ENCODE data around the gene DDIAS. TPM values are rescaled to one million over a fixed set of nuclear protein-coding genes. Genes with fewer than 3 reads are reported as not detected.

Gene DDIAS
- total and polyA plus RNA-seq, 4 donors, result 0.71 to 2.8 (median 1.4) TPM

DNA sequence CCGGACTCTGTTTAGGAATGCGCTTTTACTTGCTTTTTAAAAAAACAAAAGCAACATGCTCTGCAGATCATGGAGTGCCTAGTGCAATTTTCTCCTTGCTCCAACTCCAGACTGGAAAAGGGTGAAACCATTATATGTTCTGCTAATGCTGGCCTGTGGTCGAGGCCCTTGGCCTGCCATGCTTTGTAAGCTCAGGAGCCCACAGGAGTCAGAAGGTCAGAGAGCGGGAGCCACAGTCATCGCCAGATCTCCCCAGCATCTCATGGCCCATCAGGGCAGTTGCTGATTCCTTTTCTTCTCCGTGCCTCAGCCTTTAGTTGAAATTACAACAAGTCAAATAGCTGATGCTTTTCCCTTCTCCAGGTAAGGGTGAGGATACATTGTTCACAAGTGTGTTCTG is 80.3 kb downstream of the DDIAS start:
- Histone ChIP-seq H3K36me3 (ENCODE audit: control insufficient read depth in 4 of 4, insufficient read depth in 4 of 4, low read length in 4 of 4) (peaks cover 0 to 9% (median 5%) of the 10 kb centered on the region in 4 donors), H3K9ac (ENCODE audit: insufficient read depth in 1 of 2, low read length in 2 of 2) (no peak overlapping the region), H3K27me3 (ENCODE audit: control insufficient read depth in 3 of 3, insufficient read depth in 3 of 3, low read length in 2 of 3) (no peaks in the 10 kb centered on the region), H3K9me3 (ENCODE audit: control insufficient read depth in 4 of 4, insufficient read depth in 3 of 4, low read length in 3 of 4) (no peaks in the 10 kb centered on the region), H3K27ac (ENCODE audit: low read depth in 1 of 2, low read length in 1 of 2) (no peak overlapping the region), H3K4me1 (ENCODE audit: control insufficient read depth in 5 of 5, insufficient read depth in 5 of 5, low read length in 5 of 5) (peaks cover 0 to 10% (median 0%) of the 10 kb centered on the region in 5 donors), H3K4me3 (no peak overlapping the region)
- 96 to 97% methylated on average over 6 of the region's 6 CpGs for WGBS, 2 donors
- TF ChIP-seq, protein P1, sequence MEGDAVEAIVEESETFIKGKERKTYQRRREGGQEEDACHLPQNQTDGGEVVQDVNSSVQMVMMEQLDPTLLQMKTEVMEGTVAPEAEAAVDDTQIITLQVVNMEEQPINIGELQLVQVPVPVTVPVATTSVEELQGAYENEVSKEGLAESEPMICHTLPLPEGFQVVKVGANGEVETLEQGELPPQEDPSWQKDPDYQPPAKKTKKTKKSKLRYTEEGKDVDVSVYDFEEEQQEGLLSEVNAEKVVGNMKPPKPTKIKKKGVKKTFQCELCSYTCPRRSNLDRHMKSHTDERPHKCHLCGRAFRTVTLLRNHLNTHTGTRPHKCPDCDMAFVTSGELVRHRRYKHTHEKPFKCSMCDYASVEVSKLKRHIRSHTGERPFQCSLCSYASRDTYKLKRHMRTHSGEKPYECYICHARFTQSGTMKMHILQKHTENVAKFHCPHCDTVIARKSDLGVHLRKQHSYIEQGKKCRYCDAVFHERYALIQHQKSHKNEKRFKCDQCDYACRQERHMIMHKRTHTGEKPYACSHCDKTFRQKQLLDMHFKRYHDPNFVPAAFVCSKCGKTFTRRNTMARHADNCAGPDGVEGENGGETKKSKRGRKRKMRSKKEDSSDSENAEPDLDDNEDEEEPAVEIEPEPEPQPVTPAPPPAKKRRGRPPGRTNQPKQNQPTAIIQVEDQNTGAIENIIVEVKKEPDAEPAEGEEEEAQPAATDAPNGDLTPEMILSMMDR (IDR thresholded peaks at IDR 0.05; ENCODE audit: control extremely low read depth, extremely low read depth), result no peak
- DNase-seq, result no peak
- ATAC-seq (ENCODE audit: insufficient read depth, low FRiP score), result no peak

Other genes starting within 250 kb of the DDIAS start
- under 1 TPM; 0.21 to 0.23 TPM for gene FAM181B, start 167.9 kb upstream of the DDIAS start, total RNA-seq
- gene FAM181B, start 167.9 kb upstream of the DDIAS start, polyA plus RNA-seq, result under 1 TPM; 0.02 to 0.06 TPM
- 100 to 1,000 TPM in 1 of 2 donors, 10 to 100 TPM in 1; 47.3 to 126 TPM for gene PRCP, start 1.3 kb upstream of the DDIAS start, total RNA-seq
- 10 to 100 TPM; 25.4 to 45.9 TPM for gene PRCP, start 1.3 kb upstream of the DDIAS start, polyA plus RNA-seq
- 10 to 100 TPM; 12.4 to 25.5 TPM for gene RAB30, start 170.2 kb downstream of the DDIAS start, total RNA-seq
- 1 to 10 TPM; 1.6 to 2.7 TPM for gene RAB30, start 170.2 kb downstream of the DDIAS start, polyA plus RNA-seq

Data from lung (tissue), 12 donors.